Embryonic facial prominence (tissue), 1 donor: ENCODE data around the gene PATJ.
A peak's percentile ranks its signal among the peaks of the same experiment; 100 is the strongest.
"Not testable (repeated sequence)": the region's sequence is repeated elsewhere in the genome, so short reads cannot be mapped to it uniquely, and the experiment has no call there.

ENCODE experiments used
- DNase-seq: peaks from one replicate; pipeline ENCODE4 v3.0.0-alpha.2; 2016; ENCODE audit errors: extremely low spot score

The PATJ gene

DNA sequence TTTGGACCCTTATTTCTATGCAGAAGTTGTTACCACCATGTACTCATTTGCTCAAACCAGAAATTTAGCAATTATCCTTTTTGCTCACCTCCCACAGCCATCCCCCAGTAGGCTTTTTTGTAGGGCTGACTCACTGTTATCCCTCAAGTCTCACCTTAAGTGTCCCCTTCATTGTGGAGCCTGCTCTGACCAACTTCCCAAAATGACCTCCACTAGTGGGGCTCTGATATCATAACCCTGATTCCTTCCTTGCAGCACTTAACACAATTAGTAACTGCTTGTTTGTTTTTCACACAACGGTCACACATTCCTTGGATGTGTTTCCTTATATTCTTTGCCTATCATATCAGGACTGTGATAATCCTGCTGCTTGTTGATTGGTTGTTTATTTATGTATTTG, 76.7 kb downstream of the PATJ start:
- no peak for DNase-seq

DNA sequence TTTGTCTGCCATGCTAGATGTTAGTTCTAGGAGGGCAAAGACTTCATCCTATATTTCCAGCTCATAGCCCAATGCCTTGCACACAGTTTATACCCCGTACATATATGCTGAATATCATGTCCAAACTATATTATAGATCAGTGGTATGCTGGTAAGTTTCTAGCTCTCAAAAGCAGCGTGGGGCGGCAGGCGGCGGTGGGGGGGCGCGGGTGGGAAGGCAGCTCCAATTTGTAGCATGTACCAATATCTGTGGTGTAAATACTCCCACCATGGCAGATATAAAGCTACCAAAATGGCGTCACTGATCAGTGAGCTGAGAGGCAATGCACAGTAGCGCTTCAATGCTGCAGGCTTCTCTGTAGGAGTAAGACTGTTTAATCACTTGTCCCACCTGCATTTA, 77.1 kb downstream of the PATJ start:
- DNase-seq = no peak

DNA sequence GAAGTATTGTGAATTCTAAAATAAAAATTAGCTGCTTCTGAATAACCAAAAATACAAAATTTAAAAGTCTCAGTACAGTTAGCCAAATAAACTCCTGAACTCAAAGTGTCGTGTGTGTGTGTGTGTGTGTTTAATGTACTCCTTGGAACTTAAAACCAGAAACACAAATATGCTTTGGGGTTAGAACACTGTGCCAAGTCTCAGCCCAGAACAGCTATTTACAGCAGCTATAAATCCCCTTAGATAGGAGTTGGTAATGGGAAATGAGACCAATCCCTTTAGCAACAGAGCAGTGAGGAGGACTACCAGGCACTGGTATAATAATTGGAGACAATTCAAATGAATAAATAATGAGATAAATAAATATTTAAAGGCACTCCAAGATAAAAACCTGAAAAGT, 83.1 kb downstream of the PATJ start:
- no peak for DNase-seq

DNA sequence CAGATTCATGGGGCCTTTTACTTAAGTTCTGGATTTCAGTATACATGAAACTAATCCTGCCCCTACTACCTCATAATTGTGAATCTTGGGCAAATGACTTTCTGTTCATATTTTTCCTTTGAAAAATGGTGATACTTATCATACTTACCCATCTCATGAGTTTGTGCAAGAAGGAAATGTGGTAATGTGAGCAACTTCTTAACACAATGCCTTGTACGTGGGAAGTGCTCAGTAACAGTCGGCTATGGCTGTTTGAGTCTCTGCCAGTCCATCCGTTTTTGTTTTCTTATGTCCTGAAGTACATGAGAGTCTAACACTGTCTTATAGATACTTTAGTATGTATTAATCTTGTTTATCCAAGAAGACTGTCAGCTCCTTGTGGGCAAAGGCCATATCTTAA, 86.5 kb downstream of the PATJ start:
- DNase-seq = no peak

DNA sequence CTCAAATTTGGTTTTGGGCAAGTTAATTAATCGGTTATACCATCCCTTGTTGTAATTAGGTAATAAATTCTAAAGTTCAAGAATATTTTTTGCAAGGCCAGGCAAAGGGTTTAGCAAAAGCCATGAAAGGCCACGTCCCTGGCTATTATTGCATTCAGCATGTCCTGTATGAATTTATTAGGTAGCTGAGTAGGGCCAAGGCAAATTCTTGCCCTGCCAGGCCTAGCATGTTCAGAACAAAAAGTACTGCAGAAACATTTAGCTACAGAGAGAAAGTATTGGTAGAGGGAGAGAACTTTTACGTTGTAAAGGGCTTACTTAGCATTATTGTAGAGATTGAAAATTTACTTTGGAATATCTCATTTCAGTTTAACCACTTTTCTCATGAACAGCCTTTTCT, 94.4 kb downstream of the PATJ start:
- DNase-seq = no peak

DNA sequence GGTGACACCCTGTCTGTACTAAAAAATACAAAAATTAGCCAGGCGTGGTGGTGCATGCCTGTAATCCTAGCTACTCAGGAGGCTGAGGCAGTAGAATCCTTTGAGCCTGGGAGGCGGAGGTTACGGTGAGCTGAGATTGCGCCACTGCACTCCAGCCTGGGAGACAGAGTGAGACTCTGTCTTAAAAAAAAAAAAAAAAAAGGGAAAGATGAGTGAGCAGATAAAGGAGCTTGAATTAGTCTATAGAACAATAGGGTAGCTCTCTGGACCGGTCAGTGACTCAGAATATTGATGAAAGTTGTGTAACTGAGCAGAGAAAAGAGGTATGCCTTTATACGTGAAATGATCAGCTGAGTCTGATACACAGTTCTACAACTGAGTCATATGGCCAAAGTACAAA, 95.3 kb downstream of the PATJ start:
- not testable (repeated sequence) for DNase-seq

DNA sequence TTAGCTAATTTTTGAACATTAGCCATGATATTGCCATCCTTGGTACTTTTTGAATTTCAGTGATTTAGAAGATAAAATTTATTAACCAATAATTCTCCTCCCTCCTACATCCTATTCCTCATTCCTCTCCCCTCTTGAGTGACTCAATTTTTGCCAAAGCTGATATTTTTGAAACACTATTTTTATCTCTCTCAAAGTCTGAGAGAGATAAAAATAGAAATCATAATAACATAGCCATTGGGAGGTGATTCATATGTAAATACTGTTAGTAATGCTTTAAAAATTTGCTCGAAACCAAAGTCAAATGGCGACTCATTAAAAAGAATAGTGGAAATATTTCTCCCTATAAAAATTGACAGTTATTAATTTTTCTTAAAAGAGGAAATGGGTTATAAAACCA, 97.4 kb downstream of the PATJ start:
- DNase-seq = no peak

DNA sequence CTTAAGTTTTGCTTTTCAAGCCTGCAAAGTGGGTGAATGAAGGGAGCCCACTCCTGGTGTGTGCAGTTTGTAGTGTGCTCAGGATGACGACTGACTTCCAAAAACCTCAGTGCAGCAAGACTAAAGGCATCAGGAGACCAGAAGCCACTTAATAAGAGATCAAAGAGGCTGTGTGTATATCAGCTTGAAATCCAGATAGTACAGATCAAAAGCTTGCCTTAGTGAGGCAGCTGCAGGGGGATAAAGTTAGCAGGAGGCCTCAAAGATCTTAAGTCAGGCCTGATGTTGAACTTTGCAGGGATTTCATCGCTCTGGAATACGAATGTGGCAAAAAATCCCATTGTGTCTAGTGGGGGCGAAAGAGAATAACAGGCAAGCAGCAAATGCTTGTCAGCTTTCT, 99.8 kb downstream of the PATJ start:
- no peak for DNase-seq

DNA sequence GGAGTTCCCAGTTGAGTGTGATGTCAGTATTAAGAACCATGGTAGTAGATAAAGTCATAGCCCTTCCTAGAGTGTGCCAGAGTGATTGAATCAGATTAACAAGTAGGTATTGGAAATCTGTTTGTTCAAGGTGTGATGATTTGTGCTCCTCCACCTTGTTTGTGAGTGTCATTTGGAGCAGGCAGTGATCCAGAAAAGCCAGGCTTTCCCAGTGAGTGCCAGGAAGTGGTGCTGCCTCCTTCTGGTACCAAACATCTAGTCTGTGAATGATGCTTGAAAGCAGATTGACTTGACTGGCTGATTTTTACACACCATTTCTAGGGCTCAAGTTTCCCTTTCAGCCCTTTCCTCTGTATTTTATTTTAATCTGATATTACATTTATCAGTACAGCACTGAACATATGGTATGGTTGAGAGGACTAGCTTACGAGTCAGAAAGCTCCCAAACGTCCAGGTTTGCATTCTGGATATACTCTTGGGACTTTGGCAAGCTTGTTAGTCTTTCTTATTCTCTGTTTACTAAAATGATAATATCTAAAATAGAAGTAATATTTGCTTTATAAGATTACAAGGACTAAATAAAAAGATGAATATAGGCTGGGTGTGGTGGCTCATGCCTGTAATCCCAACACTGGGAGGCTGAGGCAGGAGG, 100.7 kb downstream of the PATJ start:
- DNase-seq = no peak

DNA sequence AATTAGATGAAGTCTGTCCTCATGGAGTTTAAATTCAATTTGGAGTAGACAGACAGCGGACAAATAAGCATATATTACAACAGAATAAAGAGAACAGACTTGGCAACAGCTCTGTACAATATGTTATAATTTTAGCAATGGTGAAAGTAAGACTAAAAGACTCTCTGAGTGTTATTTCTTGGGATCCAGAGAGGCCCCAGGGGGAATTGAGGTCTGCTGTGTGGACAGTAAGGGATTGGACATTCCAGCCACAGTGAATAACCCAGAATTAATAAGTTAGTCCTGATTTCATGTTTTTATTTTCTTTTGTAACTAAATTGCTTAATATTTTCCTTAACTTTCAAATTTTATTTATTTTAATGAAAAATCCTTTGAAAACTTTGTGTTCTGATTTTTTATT, 101.7 kb downstream of the PATJ start:
- no peak for DNase-seq

DNA sequence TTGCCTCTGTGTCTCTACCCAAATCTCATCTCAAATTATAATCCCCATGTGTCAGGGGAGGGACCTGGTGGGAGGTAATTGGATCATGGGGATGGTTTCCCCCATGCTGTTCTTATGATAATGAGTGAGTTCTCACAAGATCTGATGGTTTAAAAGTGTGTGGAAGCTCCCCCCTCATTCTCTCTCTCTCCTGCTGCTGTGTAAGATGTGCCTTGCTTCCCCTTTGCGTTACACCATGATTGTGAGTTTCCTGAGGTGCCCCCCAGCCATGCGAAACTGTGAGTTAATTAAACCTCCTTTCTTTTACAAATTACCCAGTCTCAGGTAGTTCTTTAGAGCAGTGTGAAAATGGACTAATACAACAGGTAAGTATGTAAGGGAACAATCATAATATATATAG, 102.4 kb downstream of the PATJ start:
- not testable (repeated sequence) for DNase-seq

DNA sequence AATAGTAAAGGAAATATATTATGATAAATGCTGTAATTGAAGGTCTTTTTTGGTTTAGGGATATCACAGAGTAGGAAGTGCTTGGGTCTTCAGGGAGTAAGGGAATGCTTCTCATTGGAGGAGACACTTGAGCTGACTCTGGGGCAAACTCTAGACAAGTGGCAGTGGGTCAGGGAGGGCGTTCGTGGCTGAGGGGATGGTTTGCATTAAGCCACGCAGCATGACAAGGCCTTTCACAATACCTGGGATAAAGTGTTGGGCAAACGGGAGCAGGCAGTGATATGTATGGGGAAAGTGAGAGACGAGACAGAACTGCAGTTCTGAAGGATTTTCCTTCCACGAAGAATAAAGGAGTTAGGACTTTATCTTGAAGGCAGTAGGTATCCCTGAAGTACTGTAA, 109.0 kb downstream of the PATJ start:
- no peak for DNase-seq

DNA sequence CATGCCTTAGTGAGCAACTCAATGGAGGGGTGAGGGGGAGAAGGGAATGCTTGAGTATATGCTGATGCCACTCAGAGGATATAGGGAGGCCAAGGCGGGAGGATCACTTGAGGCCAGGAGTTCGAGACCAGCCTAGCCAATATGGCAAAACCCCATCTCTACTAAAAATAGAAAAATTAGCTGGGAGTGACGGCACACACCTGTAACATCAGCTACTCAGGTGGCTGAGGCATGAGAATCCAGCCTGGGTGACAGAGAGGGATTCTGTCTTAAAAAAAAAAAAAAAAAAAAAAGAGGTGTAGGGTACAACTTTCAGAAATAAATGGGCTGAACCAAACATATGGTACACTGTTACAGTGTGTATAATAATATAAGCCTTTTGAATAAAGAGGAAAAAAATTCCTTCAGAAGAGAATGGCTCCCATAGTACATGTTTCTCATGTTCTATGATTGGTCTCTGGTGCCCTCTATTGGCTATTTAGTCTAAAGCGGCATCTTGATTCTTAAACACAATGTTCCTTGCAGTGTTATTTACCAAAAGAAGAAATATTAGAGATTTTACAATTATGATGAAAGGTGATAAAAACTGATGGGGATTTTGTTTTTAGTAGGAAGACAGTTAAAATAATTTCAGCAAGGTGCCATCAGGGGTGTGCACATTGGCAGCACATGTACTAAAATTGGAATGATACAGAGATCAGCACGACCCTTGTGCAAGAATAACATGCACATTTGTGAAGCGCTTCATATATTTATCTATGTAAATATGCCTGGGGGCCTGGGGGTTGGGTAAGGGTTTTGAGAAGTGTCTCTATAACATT, 109.8 kb downstream of the PATJ start:
- DNase-seq = peak; percentile 84

DNA sequence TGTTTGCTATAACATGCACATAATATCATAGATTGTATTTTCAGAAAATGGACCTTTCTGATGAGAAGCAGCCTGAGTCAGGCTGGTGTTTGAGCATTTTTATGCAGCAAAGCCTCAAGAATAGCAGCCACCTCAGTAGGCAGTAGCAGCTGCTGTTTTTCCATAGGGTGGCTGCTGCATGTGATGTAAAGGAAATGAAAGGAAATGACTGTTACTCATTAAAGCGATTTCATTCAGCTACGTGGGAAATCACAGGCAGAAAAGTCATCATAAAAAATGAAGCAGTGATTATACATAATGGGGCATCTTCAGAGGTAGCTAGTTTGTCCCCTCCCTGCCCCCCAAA, 110.4 kb downstream of the PATJ start:
- no peak for DNase-seq

DNA sequence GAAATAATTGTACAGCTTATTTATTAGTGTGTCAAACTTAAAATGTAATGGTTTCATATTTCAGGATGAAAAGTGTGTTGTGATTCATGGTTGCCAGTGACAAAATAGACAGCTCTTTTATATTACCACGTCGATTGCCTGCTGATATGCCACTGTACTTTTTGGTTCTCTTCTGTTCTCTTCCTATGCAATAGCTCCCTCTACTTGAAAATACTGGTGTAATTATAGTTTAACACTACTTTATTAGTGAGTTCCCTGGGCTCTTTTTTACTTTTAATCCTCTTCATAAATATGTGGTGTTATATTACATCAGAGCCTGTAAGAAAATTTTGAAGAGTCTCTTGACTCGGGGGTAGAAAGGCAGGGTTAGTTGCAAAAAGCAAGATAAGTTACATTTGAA, 111.3 kb downstream of the PATJ start:
- peak; percentile 76 for DNase-seq

DNA sequence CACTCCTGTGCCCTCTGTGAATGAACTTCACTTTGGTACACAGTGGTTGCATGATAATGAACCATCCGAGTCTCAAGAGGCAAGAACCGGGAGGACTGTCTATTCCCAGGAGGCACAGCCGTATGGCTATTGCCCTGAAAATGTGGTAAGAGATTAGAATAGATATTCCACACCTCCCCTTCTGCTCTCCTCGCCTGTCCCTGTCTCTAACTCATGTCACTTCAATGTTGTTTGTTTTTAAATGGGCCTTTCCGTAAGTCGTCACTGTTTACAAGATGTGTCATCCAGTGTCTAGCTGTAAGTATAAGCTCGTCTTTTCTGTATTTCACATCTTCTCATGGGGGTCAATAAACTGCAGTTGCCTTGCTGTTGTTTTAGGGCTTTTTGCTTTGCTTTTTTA, 122.2 kb downstream of the PATJ start:
- no peak for DNase-seq

DNA sequence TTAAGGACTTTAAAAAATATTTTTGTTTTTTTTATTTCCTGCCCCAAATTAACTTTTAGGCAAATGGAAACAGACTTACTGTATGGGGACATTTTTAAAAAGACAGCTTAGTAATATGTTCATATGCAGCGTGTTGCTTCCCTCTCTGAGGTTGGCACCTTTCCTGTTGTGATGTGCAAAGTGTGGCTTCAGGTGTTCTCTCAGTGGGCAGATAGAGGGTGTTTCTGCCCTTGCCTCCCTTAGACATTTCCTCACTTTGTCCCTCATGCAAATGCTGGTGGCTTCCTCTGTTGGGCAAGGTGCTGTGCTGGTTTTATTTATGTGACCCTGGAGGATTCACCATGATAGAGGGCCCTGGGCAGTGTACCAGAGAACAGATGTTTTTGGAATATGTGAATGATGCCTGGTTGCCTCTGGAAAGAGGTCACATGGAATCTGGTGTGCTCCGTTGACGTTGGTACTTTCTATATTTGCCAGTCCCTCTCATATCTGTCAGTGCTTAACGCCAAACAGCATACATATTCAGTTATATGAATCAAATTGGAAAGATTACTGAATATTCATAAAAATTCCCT, 123.5 kb downstream of the PATJ start:
- no peak for DNase-seq

DNA sequence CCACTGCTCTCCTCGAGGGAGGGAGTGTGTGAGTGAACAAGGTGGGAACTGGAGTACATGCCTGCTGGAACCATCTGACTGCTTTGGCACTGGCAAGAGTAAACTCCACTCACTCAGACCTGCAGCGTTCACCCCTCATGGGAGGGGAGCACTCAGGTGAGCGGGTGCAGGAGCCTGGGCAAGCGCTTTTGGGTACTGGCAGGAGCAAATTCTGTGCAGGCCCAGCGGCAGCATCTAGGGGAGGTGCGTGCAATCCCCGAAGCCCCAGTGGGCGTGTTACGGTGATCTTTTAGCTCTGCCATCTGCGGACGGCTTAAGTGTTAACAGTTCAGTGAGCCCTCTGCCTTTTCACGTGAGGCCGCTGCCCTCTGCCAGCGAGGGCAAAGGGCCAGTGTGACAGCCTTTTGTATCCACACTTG, 127.4 kb downstream of the PATJ start:
- DNase-seq = no peak

DNA sequence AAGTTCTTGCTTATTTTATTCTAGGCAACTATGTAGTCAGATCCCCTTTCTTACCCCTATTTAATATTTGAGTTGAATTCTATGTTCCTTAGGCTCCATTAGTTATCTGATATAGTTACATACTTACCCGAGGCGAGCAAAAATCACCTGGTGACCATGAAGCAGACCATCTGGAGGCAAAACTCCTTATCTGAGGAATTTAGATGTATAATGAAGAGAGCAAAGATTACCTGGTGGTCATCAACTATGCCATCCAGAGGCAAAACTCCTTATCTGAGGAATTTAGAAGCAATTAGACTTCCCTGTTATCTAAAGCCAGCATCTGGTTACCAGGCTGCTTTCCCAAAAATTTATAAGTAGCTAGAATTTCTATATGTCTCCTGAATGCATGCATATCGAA, 129.9 kb downstream of the PATJ start:
- no peak for DNase-seq

DNA sequence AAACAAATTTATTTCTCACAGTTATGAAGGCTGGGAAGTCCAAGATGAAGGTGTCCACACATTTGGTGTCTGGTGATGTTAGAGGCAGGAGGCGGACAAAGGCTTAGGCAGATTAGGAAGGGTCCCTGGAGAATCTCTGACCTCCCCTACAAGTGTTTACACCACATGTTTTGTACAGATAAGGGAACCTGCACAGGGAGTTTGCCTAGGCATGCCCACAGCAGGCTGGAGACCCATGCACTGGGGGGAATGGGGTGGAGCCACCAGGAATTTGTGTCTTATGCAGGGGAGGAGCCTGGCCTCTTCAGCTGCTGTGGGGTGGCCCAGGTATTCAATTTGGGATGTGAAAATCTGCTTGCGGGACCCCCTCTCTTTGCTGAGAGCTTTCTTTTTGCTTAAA, 131.3 kb downstream of the PATJ start:
- DNase-seq = no peak

DNA sequence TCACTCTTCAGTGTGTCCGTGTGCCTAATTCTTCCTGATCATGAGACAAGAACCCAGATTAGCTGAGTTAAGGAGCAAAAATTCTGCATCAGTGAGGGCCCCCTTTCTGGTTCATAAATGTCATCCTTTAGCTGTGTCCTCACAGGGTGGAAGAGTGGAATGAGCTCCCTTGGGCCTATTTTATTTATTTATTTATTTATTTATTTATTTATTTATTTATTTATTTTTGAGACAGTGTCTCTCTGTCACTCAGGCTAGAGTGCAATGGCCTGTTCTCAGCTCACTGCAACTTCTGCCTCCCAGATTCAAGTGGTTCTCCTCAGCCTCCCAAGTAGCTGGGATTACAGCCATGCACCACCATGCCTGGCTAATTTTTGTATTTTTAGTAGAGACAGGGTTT, 131.7 kb downstream of the PATJ start:
- DNase-seq = no peak

DNA sequence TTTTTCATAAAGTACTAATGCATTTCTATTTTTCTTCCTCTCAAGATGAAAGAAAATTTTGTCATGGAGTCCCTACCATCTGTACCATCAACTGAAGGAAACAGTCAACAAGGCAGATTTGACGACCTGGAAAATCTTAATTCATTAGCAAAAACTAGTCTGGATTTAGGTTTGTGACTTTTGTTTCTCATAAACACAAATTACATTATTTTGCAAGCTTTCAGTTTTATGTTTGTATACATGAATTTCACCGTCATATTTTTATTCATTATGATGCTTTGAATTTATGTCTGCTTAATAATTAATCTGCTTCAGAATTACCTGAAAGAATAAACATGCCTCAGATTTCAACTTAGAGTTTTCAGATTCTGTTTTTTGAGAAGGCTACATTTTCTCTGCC, 132.9 kb downstream of the PATJ start:
- DNase-seq = no peak

DNA sequence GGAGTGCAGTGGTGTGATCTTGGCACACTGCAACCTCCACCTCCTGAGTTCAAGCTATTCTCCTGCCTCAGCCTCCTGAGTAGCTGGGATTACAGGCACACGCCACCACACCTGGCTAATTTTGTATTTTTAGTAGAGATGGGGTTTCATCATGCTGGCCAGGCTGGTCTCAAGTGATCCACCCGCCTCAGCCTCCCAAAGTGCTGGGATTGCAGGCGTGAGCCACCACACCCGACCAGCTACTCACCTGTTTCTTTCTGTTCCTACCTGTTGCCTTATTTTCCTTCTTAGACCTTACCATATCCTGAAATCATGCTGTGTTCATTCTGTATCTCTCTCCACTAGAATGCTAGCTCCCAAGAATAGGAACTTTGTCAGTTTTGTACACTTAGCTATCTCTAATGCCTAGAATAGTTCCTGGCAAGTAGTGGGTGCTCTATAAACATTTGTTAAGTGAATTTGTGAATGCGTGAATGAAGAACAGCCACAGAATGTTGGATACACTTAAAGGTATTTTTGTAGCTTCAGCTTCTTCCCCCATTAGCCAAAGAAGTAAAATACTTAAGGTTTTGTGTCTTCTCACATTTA, 137.7 kb downstream of the PATJ start:
- DNase-seq = not testable (repeated sequence)
